NCI-H446 (cell line): ENCODE data around the gene KRT28.
"Not testable (repeated sequence)": the region's sequence is repeated elsewhere in the genome, so short reads cannot be mapped to it uniquely, and the experiment has no call there.

Experiments
- DNase-seq, 2 experiments: peaks; one replicate each; lab custom pipeline; 2025; lab: John Stamatoyannopoulos, UW

Gene KRT28

GRCh38 chr17:40779181-40779909, 20.4 kb downstream of the KRT28 start:
- no peak for DNase-seq

- DNase-seq = no peak
Observed at GRCh38 chr17:40778461-40778860, 21.3 kb downstream of the KRT28 start.

- DNase-seq = no peak
Observed at GRCh38 chr17:40777971-40778370, 21.8 kb downstream of the KRT28 start.

GRCh38 chr17:40777459-40777858, 22.3 kb downstream of the KRT28 start:
- no peak for DNase-seq

GRCh38 chr17:40775945-40776344, 23.8 kb downstream of the KRT28 start:
- DNase-seq = no peak

GRCh38 chr17:40772101-40772500, 27.7 kb downstream of the KRT28 start, which contains the start of gene KRT26:
Gene KRT26, minus strand, starts transcription at chr17:40772201. Its CDS starts 88 bp downstream, at chr17:40772113.
- DNase-seq = no peak

- DNase-seq = no peak
Observed at GRCh38 chr17:40765657-40766056, 34.1 kb downstream of the KRT28 start.

- no peak for DNase-seq
Observed at GRCh38 chr17:40763752-40764151, 36.0 kb downstream of the KRT28 start.

GRCh38 chr17:40760105-40761016, 39.4 kb downstream of the KRT28 start:
- DNase-seq = no peak

GRCh38 chr17:40755231-40755630, 44.5 kb downstream of the KRT28 start, which contains the start of gene KRT25:
Gene KRT25, minus strand, starts transcription at chr17:40755331. Its CDS starts 60 bp downstream, at chr17:40755271.
- no peak for DNase-seq

GRCh38 chr17:40753804-40754203, 46.0 kb downstream of the KRT28 start:
- DNase-seq = no peak

GRCh38 chr17:40751065-40751464, 48.7 kb downstream of the KRT28 start:
- DNase-seq = no peak

- no peak for DNase-seq
Observed at GRCh38 chr17:40750391-40750790, 49.4 kb downstream of the KRT28 start.

- DNase-seq = not testable (repeated sequence)
Observed at GRCh38 chr17:40748666-40749065, 51.1 kb downstream of the KRT28 start.
